Gastroesophageal sphincter (tissue), 3 donors: ENCODE results near the gene PPOX.

Experiments
- CTCF ChIP-seq, 4 experiments: fragments of 200-600 bp in 2 of 4; fragments of 450-650 bp in 2 of 4; sonication (generic) in 1 of 4; IDR thresholded peaks; one replicate each; pipeline ENCODE4 v1.5.1; 2017 to 2019; ENCODE audit warnings: antibody characterized with exemption in 4 of 4, mild to moderate bottlenecking in 2 of 4, moderate library complexity in 2 of 4
- EP300 ChIP-seq: sonication (generic); formaldehyde crosslinking; IDR thresholded peaks from one replicate; pipeline ENCODE4 v1.6.1; 2017; ENCODE audit warnings: antibody characterized with exemption, mild to moderate bottlenecking
- POLR2A ChIP-seq, 2 donors: fragments of 450-650 bp; IDR thresholded peaks; one replicate each; pipeline ENCODE4 v1.6.1; 2017; ENCODE audit warnings: antibody characterized with exemption in 2 of 2, mild to moderate bottlenecking in 2 of 2, moderate library complexity in 1 of 2
- POLR2AphosphoS5 ChIP-seq: sonication (generic); formaldehyde crosslinking; IDR thresholded peaks from one replicate; pipeline ENCODE4 v1.6.1; 2017; ENCODE audit warnings: antibody characterized with exemption

- TF ChIP-seq CTCF (IDR thresholded peaks at IDR 0.05) (no peak), EP300 (no peak), POLR2A (IDR thresholded peaks at IDR 0.05) (no peak), POLR2AphosphoS5 (no peak)
These were observed 25.3 kb upstream of the PPOX start for GRCh38 chr1:161140755-161141400.
